ENCODE data around the gene ALG1. TPM values are rescaled to one million over a fixed set of nuclear protein-coding genes. Genes with fewer than 3 reads are reported as not detected.
A peak's percentile ranks its signal among the peaks of the same experiment; 100 is the strongest.
"Not testable (repeated sequence)": the region's sequence is repeated elsewhere in the genome, so short reads cannot be mapped to it uniquely, and the experiment has no call there.

Gene ALG1
- total RNA-seq, 2 experiments from 2014 or later = 23.8 to 25.8 TPM

DNA sequence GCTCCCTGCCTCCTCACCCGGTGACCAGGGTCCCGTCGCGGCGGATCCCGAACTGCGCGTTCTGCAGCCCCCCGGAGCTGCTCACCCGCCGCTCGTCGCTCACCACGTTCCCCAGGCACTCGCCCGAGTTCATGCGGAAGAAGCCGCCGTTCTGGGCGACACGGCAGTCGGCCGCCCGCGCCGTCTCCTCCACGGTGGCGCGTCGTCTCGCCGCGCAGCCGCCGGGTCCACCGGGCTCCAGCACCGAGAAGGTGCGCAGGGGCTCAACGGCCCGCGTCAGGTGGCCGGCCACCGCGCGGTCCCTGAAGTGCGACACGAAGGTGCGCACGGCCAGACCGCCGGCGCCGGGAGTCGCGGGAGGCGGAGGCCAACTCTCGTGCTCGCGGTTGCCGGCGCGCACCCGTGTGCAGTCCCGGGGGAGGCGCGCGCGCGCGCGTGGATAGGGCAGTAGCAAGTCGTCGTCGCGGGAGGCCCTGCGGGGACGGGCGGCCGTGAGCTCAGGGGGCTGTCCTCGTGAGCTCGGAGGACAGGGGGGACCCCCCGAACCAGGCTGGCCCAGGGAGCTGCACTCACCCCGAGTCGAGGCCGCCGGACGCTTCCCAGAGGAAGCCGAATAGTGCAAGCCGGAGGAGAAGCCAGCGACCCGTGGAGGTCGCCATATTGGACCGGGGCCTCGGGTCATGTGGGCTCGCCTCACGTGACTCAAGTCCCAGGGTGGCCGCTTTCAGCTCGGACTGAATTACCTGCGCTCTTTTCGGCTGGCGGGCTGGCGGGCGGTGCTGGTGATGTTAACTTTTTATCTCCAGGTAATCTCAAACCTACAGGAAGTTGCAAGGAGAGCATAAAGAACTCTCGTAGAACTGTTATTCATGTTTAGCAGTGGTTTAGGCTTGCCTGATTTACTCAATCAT lies 38.1 kb upstream of the ALG1 start, which contains the start of gene NAGPA:
Gene NAGPA, minus strand, starts transcription at position 680 of the 911 bp plus-strand sequence. Its CDS starts 21 bp downstream, at position 659.
- ChIA-PET CTCF (interaction anchor here (0.7 to 1.2 kb wide), 3 partner anchors 13 to 23 kb away, joined by 3 to 4 read pairs (median 3); no protein-coding TSS in a partner anchor), POLR2A (interaction anchor here (0.6 to 3.9 kb wide), 5 partner anchors 11 to 357 kb away, joined by 3 to 18 read pairs (median 3); partner anchors contain the start of gene ALG1)
- H3K4me1 Mint-ChIP-seq (ENCODE audit: low read depth) = peaks cover 23% of the 10 kb centered on the region
- DNase-seq = peak; percentile 90
- ATAC-seq = peak; percentile 96
- no peaks in the 10 kb centered on the region for H3K9me3 Mint-ChIP-seq (ENCODE audit: insufficient read depth)
- peak within 1 kb of the TSS; percentile 86 for H3K27ac Mint-ChIP-seq
- H3K36me3 Mint-ChIP-seq (ENCODE audit: low read depth) = no peaks in the 10 kb centered on the region
- no peaks in the 10 kb centered on the region for H3K27me3 Mint-ChIP-seq (ENCODE audit: low read depth)
- H3K4me3 Mint-ChIP-seq = peak within 1 kb of the TSS; percentile 82

DNA sequence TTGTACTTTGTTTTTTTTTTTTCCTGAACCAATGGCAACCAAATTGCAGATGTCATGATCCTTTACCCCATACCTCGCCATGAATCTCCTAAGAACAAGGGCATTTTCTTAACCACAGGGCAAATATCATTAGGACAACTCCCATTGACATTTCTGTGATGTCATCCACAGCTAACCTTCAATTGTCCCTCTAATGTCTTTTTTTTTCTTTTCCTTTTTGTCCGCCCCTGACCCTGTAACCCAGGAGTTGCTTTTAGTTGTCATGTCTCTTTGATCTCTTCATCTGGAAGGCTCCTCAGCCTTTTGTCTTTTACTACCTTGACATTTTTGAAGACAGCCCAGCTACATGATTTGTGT lies 37.5 kb upstream of the ALG1 start:
- Mint-ChIP-seq H3K36me3 (ENCODE audit: low read depth) (no peaks in the 10 kb centered on the region), H3K27me3 (ENCODE audit: low read depth) (no peaks in the 10 kb centered on the region), H3K27ac (peak overlapping the region; percentile 86), H3K4me1 (ENCODE audit: low read depth) (peaks cover 20% of the 10 kb centered on the region), H3K4me3 (peak overlapping the region; percentile 82), H3K9me3 (ENCODE audit: insufficient read depth) (no peaks in the 10 kb centered on the region)
- ChIA-PET POLR2A (interaction anchor here (0.6 to 3.9 kb wide), 5 partner anchors 12 to 357 kb away, joined by 3 to 18 read pairs (median 3); partner anchors contain the start of gene ALG1), CTCF (interaction anchor here (0.6 to 1.2 kb wide), 3 partner anchors 22 to 51 kb away, joined by 3 to 4 read pairs (median 3); no protein-coding TSS in a partner anchor)
- ATAC-seq = no peak
- no peak for DNase-seq

DNA sequence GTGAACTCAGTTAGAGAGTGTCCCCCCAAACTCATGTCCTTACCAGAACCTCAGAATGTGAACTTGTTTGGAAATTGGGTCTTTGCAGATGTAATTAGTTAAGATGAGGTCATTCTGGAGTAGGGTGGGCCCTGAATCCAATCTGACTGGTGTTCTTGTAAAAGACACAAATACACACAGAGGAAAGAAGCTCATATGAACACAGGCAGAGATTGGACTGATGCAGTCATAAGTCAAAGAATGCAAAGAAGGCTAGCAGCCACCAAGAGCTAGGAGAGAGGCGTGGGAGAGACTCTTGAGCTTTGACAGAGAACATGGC lies 35.8 kb upstream of the ALG1 start:
- Mint-ChIP-seq H3K4me3 (no peak overlapping the region), H3K4me1 (ENCODE audit: low read depth) (peaks cover 20% of the 10 kb centered on the region), H3K27me3 (ENCODE audit: low read depth) (no peaks in the 10 kb centered on the region), H3K9me3 (ENCODE audit: insufficient read depth) (no peaks in the 10 kb centered on the region), H3K36me3 (ENCODE audit: low read depth) (no peaks in the 10 kb centered on the region), H3K27ac (no peak overlapping the region)
- CTCF ChIA-PET = interaction anchor here (1.1 kb wide), 1 partner anchor 100 kb away, joined by 3 read pairs; no protein-coding TSS in a partner anchor
- no peak for DNase-seq
- POLR2A ChIA-PET = no interaction called here
- ATAC-seq = no peak

DNA sequence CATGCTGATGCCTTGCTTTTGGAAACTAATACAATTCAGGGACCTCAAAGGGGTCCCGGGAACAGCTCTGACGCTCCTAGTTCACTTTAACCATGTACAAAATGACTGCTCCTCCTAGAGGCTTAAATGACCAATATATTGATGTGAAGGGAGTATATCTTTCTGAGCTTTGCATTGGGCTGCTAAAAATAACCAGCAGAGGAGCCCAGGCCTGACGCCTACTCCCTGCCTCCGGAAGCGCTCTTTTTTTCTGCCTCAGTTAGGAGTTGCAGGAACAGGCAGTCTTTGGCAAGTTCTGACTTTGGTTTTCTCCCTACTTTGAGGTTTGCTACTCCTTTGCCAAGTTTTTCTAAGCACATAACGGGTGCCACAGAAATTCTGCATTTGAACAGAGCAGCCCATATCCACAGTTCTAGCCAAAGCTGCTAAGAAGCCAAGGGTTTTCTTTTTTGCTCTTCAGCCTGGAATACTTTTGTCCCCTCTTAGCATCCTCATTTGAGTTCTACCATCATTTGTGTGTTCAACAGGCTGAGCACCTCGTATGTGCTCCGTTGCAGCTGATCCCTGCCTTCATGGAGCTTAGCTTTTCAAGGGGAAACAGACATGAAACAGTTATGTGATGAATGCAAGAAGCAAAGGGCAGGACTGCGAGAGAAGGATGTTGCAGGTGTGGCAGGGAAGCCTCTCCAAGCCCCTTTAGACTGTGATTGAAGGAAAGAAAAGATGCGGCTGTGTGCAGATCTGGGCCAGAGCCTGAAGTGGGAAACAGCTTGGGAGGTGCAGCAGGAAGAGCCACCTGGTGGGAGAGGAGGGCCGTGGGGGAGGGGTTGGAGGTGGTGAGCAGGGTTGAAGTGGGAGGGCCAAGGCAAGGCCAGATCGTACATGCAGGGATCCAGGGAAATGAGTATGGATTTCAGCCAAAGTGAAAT lies 35.2 kb upstream of the ALG1 start:
- no peaks in the 10 kb centered on the region for H3K27me3 Mint-ChIP-seq (ENCODE audit: low read depth)
- H3K4me3 Mint-ChIP-seq = no peak overlapping the region
- ChIA-PET CTCF (interaction anchor here (1.1 kb wide), 1 partner anchor 100 kb away, joined by 3 read pairs; no protein-coding TSS in a partner anchor), POLR2A (no interaction called here)
- H3K36me3 Mint-ChIP-seq (ENCODE audit: low read depth) = no peaks in the 10 kb centered on the region
- DNase-seq (no peak), ATAC-seq (no peak)
- no peaks in the 10 kb centered on the region for H3K9me3 Mint-ChIP-seq (ENCODE audit: insufficient read depth)
- H3K27ac Mint-ChIP-seq = no peak overlapping the region
- peaks cover 20% of the 10 kb centered on the region for H3K4me1 Mint-ChIP-seq (ENCODE audit: low read depth)

DNA sequence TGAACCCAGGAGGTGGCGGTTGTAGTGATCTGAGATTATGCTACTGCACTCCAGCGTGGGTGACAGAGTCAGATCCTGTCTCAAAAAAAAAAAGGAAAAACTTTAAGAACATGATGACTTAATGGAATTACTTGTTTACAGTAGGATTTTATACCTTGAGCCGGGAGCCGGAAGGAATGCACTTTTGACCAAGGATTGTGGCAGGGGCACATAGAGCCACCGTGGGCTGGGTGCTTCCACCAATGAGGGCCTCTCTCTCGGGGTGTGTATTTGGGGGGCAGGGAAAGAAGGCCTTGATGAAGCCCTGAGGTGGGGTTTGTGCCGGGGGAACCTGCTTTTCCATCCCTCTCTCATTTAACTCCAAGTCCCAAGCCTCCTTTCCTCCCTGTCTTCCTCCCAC lies 31.2 kb upstream of the ALG1 start:
- DNase-seq (no peak), ATAC-seq (no peak)
- no peaks in the 10 kb centered on the region for H3K36me3 Mint-ChIP-seq (ENCODE audit: low read depth)
- H3K27ac Mint-ChIP-seq = no peak overlapping the region
- no peaks in the 10 kb centered on the region for H3K4me1 Mint-ChIP-seq (ENCODE audit: low read depth)
- POLR2A ChIA-PET = no interaction called here
- no peak overlapping the region for H3K4me3 Mint-ChIP-seq
- CTCF ChIA-PET = interaction anchor here (0.7 to 1.5 kb wide), 2 partner anchors 19 to 44 kb away, joined by 3 to 4 read pairs; no protein-coding TSS in a partner anchor
- H3K27me3 Mint-ChIP-seq (ENCODE audit: low read depth) = no peaks in the 10 kb centered on the region
- no peaks in the 10 kb centered on the region for H3K9me3 Mint-ChIP-seq (ENCODE audit: insufficient read depth)

DNA sequence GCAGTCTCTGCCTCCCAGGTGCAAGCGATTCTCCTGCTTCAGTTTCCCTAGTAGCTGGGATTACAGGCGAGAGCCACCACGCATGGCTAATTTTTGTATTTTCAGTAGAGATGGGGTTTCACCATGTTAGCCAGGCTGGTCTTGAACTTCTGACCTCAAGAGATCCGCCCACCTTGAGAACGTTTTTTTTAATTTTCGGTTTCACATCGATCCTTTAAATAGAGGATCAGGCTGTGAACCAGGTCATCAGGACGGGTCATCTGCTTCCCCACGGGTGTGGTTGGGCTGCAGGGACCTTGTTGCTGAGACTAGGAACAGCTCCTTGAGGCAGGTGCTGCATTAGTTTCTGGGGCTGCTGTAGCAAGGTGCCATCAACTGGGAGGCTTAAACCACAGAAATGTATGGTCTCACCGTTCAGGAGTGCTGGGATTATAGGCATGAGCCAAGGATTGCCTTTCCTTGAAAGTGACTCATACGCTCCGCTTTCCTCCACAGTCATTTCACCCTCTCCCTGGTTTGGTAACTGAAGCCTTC lies 30.0 kb upstream of the ALG1 start:
- Mint-ChIP-seq H3K36me3 (ENCODE audit: low read depth) (no peaks in the 10 kb centered on the region), H3K9me3 (ENCODE audit: insufficient read depth) (no peaks in the 10 kb centered on the region), H3K27me3 (ENCODE audit: low read depth) (no peaks in the 10 kb centered on the region), H3K4me1 (ENCODE audit: low read depth) (no peaks in the 10 kb centered on the region), H3K4me3 (no peak overlapping the region), H3K27ac (no peak overlapping the region)
- no peak for DNase-seq
- CTCF ChIA-PET = no interaction called here
- no peak for ATAC-seq
- POLR2A ChIA-PET = interaction anchor here (0.7 kb wide), 1 partner anchor 254 kb away, joined by 3 read pairs; no protein-coding TSS in a partner anchor

DNA sequence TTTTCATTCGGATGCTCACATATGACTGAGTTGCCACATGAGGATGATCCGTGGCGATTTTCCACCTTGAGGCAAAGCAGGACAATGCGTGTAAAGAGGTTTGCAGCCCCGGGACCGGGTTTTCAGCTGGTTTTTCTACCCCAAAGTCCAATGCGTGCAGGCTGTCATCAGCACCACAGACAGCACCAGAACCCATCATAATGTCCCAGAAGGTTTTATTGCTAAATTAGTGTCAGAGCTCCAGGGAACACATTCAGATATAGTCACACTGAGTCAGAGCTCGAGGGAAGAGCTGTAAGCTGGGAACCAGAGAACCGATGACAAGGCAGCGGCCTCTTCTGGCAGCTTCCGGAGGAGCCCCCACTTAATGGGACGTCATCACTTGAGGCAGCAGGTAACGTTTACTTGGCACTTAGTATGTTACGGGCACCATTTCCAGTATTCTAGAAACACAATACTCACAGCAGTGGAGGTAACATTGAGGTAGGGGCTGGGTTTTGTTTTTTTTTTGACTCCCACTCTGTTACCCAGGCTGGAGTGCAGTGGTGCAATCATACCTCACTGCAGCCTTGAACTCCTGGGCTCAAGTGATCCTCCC lies 29.0 kb upstream of the ALG1 start:
- POLR2A ChIA-PET = interaction anchor here (0.7 kb wide), 1 partner anchor 255 kb away, joined by 3 read pairs; no protein-coding TSS in a partner anchor
- H3K4me3 Mint-ChIP-seq = no peak overlapping the region
- CTCF ChIA-PET = interaction anchor here (1.4 kb wide), 1 partner anchor 14 kb away, joined by 4 read pairs; no protein-coding TSS in a partner anchor

DNA sequence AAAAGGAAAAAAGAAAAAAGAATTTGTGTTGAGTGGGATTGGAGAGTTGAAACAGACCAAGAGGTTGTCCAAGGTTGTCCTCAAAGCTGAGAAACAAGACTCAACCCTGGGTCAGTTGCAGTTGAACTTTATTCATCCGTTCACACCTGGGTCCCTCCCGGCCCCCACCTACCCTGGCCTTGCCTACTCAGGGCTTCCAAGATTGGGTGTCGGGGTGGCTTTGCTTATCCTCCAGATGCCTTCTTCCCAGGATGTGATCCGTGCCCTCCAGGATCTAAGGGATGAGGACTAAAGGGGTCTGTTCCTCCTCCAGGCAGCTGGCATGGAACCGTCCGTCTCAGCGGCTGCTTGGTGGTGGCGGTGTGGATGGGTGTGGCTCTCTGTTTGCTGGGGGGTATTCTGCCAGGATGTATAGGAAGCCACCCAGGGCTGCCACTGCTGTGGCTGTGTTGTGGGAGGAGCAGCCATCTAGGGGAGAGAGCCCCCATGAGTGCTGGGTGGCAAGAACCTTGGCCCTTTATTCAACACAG lies 27.6 kb upstream of the ALG1 start:
- ChIA-PET POLR2A (no interaction called here), CTCF (no interaction called here)
- Mint-ChIP-seq H3K27me3 (ENCODE audit: low read depth) (no peaks in the 10 kb centered on the region), H3K36me3 (ENCODE audit: low read depth) (no peaks in the 10 kb centered on the region), H3K27ac (no peak overlapping the region), H3K9me3 (ENCODE audit: insufficient read depth) (no peaks in the 10 kb centered on the region), H3K4me3 (no peak overlapping the region), H3K4me1 (ENCODE audit: low read depth) (no peaks in the 10 kb centered on the region)
- ATAC-seq = no peak
- DNase-seq = no peak

More for the DNA sequence above, 29.0 kb upstream of the ALG1 start:
- DNase-seq (no peak), ATAC-seq (no peak)
- no peaks in the 10 kb centered on the region for H3K27me3 Mint-ChIP-seq (ENCODE audit: low read depth)
- no peaks in the 10 kb centered on the region for H3K36me3 Mint-ChIP-seq (ENCODE audit: low read depth)
- no peaks in the 10 kb centered on the region for H3K4me1 Mint-ChIP-seq (ENCODE audit: low read depth)
- no peaks in the 10 kb centered on the region for H3K9me3 Mint-ChIP-seq (ENCODE audit: insufficient read depth)
- no peak overlapping the region for H3K27ac Mint-ChIP-seq

DNA sequence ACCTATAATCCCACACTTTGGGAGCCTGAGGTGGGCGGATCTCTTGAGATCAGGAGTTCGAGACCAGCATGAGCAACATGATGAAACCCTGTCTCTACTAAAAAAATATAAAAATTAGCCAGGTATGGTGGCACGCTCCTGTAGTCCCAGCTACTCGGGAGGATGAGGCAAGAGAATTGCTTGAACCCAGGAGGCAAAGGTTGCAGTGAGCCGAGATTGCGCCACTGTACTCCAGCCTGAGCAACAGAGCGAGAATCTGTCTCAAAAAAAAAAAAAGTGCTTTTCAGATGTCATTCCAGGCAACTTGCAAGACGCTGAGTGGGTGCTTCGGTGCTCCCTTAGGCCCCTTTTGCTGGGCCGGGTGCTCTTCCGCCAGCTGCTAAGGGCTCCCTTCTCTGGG lies 27.1 kb upstream of the ALG1 start:
- CTCF ChIA-PET; H3K36me3 Mint-ChIP-seq (ENCODE audit: low read depth); H3K9me3 Mint-ChIP-seq (ENCODE audit: insufficient read depth); POLR2A ChIA-PET; H3K27me3 Mint-ChIP-seq (ENCODE audit: low read depth); H3K4me3 Mint-ChIP-seq; H3K4me1 Mint-ChIP-seq (ENCODE audit: low read depth); H3K27ac Mint-ChIP-seq; DNase-seq; ATAC-seq: not testable (repeated sequence)

DNA sequence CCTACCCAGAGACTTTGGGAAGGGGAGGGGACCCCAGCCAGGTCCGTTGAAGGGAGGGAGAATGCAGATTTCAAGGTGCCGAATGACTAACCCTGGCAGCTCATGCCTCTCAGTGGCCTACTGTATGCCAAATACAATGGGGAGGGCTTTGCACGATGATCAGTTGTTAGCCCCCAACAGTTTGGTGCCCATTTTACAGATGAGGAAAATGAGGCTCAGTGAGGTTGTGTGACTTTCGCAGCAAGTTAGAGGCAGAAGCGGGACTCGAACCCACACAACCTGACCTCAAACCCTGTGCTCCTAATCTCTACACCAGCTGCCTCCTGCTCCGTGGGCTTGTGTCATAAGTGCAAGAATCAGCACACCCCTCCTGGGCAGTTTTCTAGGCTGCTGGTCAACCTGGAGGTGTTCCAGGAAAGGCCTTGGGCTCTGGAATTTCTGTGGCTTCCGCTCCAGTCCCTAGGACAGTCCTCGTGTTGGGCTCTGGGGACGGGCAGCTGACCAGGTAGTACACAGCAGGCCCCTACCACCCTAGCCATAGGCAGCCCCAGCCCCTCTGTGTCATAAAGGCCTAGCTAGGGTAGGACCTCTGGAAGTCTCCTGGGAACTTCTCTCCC lies 26.0 kb upstream of the ALG1 start:
- peaks cover 6% of the 10 kb centered on the region for H3K27me3 Mint-ChIP-seq (ENCODE audit: low read depth)
- POLR2A ChIA-PET = no interaction called here
- ATAC-seq (no peak), DNase-seq (no peak)
- no peak overlapping the region for H3K4me3 Mint-ChIP-seq
- no peaks in the 10 kb centered on the region for H3K4me1 Mint-ChIP-seq (ENCODE audit: low read depth)
- no peak overlapping the region for H3K27ac Mint-ChIP-seq
- no peaks in the 10 kb centered on the region for H3K9me3 Mint-ChIP-seq (ENCODE audit: insufficient read depth)
- CTCF ChIA-PET = interaction anchor here (1.1 kb wide), 1 partner anchor 10 kb away, joined by 3 read pairs; no protein-coding TSS in a partner anchor
- no peaks in the 10 kb centered on the region for H3K36me3 Mint-ChIP-seq (ENCODE audit: low read depth)

Data from activated CD8-positive, alpha-beta T cell treated with anti-CD3 and anti-CD28 coated beads, Interleukin-2, amount 10 ng/mL, durations not matched to agents 7 days and 5 days (primary cell).